Stimulated activated memory B cell treated with anti-CD40 and anti-IgM and Interleukin-4, amounts not matched to agents 10 μg/mL and 1 μg/mL and 100 μg/mL, for 72 hours (primary cell): Measurements from ENCODE around the gene SLC35G1.

Experiments used
- ATAC-seq: fragments of 150-1000 bp; cut with Tn5 transposase; 2 replicates; pipeline ENCODE4 v1.10.0; 2021
- H3K27ac Mint-ChIP-seq: one replicate; pipeline ENCODE4 v1.8.0; 2022; ENCODE audit warnings: mild to moderate bottlenecking, mixed read lengths
- H3K27me3 Mint-ChIP-seq: one replicate; pipeline ENCODE4 v1.8.0; 2022; ENCODE audit warnings: mixed read lengths
- H3K36me3 Mint-ChIP-seq: one replicate; pipeline ENCODE4 v1.8.0; 2022; ENCODE audit warnings: mixed read lengths
- H3K4me1 Mint-ChIP-seq: one replicate; pipeline ENCODE4 v1.8.0; 2022; ENCODE audit warnings: mixed read lengths
- H3K4me3 Mint-ChIP-seq: one replicate; pipeline ENCODE4 v1.8.0; 2022; ENCODE audit warnings: mild to moderate bottlenecking, moderate library complexity, mixed read lengths
- H3K9me3 Mint-ChIP-seq: one replicate; pipeline ENCODE4 v1.8.0; 2022; ENCODE audit warnings: mixed read lengths

SLC35G1 gene, protein sequence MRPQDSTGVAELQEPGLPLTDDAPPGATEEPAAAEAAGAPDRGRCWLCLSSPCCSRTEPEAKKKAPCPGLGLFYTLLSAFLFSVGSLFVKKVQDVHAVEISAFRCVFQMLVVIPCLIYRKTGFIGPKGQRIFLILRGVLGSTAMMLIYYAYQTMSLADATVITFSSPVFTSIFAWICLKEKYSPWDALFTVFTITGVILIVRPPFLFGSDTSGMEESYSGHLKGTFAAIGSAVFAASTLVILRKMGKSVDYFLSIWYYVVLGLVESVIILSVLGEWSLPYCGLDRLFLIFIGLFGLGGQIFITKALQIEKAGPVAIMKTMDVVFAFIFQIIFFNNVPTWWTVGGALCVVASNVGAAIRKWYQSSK

DNA sequence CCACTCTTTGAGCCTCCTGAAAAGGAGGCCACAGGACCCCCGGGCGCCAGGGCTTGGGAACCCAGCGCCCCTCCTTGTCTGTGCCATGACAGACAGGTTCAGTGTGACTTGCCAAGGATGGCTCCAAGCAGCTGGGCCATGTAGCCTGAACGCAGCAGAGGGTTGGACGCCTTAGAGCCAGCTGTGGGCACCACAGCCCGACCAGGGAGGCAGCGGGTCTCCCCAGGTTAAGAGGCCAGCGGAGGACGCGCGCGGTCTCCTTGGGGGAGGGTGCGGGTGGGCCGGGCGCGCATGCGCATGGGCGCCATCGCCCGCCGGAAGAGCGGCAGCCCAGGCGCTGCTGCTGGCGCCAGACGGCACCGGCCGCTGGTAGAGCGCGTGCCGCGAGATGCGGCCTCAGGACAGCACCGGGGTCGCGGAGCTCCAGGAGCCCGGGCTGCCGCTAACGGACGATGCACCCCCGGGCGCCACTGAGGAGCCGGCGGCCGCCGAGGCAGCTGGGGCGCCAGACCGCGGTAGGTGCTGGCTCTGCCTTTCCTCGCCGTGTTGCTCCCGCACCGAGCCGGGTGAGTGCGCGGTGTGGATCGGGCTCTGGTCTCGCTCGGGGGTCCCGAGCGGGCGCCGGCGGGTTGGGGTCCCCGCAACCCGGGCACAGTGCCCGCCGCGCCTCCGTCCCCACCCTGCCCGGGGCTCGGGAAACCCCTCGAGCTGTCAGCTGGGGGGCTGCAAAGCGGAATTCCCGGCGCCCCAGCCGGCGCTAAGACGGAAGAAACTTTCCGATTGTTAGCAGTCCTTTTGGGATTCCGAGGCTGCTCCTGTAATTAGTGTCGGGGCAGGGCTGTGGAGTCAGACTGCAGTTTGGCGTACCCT lies at the start of gene SLC35G1:
TSS of gene SLC35G1 (plus strand) at position 333 of the 870 bp plus-strand sequence. CDS start at position 389, 56 bp downstream.
- no peaks in the 10 kb centered on the region for H3K9me3 Mint-ChIP-seq
- peak within 1 kb of the TSS; percentile 71 for H3K27ac Mint-ChIP-seq
- H3K4me1 Mint-ChIP-seq, result peaks cover 27% of the 10 kb centered on the region
- H3K36me3 Mint-ChIP-seq, result peaks cover 4% of the 10 kb centered on the region
- no peaks in the 10 kb centered on the region for H3K27me3 Mint-ChIP-seq
- ATAC-seq, result peak; percentile 96
- H3K4me3 Mint-ChIP-seq, result peak within 1 kb of the TSS; percentile 78

DNA sequence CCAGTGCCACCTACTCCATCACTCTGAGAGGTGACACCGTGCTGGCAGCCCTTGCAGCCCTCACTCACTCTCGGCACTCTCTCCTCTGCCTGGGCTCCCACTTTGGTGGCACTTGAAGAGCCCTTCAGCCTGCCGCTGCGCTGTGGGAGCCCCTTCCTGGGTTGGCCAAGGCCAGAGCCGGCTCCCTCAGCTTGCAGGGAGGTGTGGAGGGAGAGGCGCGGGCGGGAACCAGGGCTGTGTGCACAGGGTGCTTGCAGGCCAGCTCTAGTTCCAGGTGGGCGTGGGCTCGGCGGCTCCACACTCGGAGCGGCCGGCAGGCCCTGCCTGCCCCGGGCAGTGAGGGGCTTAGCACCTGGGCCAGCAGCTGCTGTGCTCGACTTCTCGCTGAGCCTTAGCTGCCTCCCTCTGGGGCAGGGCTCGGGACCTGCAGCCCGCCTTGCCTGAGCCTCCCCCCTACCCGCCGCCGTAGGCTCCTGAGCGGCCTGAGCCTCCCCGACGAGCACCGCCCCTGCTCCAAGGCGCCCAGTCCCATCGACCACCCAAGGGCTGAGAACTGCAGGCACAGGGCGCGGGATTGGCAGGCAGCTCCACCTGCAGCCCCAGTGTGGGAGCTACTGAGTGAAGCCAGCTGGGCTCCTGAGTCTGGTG lies 48.7 kb upstream of the SLC35G1 start:
- Mint-ChIP-seq H3K27me3 (no peaks in the 10 kb centered on the region), H3K9me3 (peaks cover 2% of the 10 kb centered on the region), H3K4me1 (no peaks in the 10 kb centered on the region), H3K27ac (no peak overlapping the region), H3K36me3 (no peaks in the 10 kb centered on the region), H3K4me3 (no peak overlapping the region)
- no peak for ATAC-seq

DNA sequence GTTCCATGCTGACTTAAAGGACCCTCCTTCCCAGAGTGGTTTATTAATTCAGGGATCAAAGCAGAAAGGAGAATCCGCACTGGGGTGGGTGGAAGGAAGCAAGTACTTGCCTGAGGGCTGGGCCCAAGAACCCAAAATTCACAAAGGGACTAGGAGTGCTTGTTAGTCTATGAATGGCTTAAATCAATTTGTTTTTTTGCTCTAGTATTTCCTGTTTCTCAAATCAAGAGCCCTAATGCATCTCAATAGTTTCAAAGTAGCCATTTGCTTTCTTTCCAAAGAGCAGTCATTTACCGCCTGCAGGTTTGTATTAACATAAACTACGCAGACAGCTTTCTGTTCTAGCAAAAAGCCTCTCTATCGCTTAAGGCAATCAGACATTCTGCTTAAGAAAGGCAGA lies 44.2 kb upstream of the SLC35G1 start:
- Mint-ChIP-seq H3K4me3 (no peak overlapping the region), H3K27me3 (no peaks in the 10 kb centered on the region), H3K36me3 (no peaks in the 10 kb centered on the region), H3K9me3 (peaks cover 2% of the 10 kb centered on the region), H3K4me1 (no peaks in the 10 kb centered on the region), H3K27ac (no peak overlapping the region)
- ATAC-seq, result no peak

DNA sequence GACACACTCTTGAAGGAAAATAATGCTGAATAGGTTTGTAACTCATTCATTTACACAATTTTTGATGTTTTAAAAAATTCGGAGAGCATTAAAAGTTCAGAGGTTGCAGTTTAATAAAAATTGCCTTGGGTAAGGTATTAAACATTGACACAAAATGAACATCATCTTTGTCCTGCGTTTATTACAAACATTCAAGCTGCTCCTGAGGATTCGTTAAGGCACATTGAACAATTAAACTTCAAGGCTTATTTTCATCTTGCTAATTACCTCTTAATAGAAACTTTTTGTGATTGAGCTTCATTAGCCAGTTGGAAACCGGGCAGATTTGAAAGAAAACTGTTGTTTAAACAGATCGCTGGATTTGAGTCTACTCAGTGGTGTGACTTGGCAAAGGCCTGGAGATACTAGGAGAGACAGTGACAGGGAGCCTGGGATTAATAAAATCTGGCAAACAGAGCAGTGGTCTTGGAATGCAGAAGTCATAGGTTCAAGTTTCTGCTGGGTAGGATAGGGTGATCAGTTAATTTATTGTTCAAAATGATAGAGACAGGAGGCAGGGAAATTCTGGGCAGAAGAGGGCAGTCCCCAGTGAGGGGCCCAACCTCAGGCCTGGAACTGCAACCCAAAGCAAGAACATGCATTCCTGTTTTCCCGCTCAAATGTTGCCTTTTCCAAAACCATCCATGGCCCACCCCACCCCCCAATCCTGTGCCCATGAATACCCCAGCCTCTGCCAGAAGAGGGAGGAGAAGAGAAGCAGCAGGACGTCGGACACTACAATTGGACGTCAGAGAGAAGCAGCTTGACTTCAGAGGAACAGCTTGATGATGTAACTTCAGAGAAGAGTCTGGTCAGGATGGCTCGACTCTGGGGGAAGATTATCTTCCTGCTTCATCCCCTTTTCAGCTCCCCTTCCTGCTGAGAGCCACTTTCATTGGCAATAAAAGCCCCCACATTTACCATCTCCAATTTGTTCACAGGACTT lies 43.5 kb upstream of the SLC35G1 start:
- Mint-ChIP-seq H3K36me3 (no peaks in the 10 kb centered on the region), H3K4me3 (no peak overlapping the region), H3K9me3 (peaks cover 2% of the 10 kb centered on the region), H3K27me3 (no peaks in the 10 kb centered on the region), H3K27ac (no peak overlapping the region), H3K4me1 (no peaks in the 10 kb centered on the region)
- no peak for ATAC-seq

DNA sequence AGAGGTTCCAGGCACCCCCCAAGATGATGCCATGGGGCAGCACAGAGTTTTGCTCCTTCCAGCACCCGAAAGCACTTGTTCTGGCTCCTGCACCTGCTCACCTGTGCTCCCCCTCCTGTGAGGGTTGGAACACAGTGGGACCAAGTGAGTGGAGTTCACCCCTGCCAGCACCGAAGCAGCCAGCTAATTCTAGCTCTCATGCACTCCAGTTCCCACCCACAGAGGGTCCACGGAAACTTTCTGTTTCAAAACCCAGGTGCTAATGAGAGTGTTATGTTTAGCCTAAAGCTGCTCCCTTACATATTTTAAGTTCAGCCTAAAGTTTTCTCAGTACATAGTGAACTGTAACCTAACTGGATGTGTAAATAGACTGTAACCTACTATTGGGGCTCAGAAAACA lies 42.6 kb upstream of the SLC35G1 start:
- Mint-ChIP-seq H3K27me3 (no peaks in the 10 kb centered on the region), H3K4me3 (no peak overlapping the region), H3K36me3 (no peaks in the 10 kb centered on the region), H3K9me3 (no peaks in the 10 kb centered on the region), H3K4me1 (no peaks in the 10 kb centered on the region), H3K27ac (no peak overlapping the region)
- no peak for ATAC-seq

DNA sequence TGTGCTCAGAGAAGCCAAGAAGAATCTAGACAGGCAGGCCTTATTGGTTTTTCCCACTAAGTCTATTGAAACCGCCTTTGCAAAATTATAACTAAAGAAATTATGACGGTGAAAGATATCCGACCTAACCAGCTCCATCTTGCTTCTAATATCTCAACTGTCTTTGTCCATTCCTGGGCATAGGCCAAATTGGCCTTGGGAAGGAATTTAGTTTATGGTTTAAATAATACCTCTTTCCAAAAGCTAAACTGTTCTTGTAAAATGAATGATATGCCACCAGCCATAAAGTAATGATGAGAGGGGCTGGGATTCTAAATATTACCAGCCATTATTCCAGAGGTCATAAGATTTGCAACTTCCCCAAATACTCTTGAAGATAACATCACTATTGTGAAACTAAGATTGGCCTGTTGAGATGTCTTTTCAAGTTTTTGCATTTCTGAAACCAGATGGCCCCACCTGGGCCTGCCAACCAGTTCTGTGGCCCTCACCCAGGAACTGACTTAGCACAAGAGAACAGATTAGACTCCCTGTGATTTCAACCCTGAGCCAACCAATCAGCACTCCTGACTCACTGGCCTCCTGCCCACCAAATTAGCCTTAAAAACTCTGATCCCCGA lies 41.2 kb upstream of the SLC35G1 start:
- Mint-ChIP-seq H3K4me1 (no peaks in the 10 kb centered on the region), H3K9me3 (no peaks in the 10 kb centered on the region), H3K27ac (no peak overlapping the region), H3K36me3 (no peaks in the 10 kb centered on the region), H3K4me3 (no peak overlapping the region), H3K27me3 (no peaks in the 10 kb centered on the region)
- ATAC-seq, result no peak

DNA sequence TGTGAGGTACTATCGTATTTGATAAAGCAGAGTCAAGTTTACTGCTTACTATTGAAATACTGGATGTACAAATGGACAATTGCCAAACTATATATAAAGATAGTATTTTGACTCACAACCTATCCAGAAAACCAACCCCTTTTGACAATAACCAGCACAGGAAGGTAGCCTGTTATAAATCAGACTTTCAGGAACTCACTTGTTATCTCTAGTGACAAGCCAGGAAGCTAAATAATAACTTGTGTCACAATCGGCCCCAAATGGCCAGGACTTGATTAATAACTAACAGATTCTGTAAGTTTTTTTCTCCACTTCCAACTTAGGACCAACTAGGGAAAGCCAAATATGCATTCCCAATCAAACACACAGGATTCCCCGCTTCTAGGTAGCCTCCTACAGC lies 38.8 kb upstream of the SLC35G1 start:
- H3K27me3 Mint-ChIP-seq, result no peaks in the 10 kb centered on the region
- no peak overlapping the region for H3K27ac Mint-ChIP-seq
- H3K4me1 Mint-ChIP-seq, result no peaks in the 10 kb centered on the region
- no peak for ATAC-seq
- no peak overlapping the region for H3K4me3 Mint-ChIP-seq
- H3K9me3 Mint-ChIP-seq, result no peaks in the 10 kb centered on the region
- H3K36me3 Mint-ChIP-seq, result no peaks in the 10 kb centered on the region

DNA sequence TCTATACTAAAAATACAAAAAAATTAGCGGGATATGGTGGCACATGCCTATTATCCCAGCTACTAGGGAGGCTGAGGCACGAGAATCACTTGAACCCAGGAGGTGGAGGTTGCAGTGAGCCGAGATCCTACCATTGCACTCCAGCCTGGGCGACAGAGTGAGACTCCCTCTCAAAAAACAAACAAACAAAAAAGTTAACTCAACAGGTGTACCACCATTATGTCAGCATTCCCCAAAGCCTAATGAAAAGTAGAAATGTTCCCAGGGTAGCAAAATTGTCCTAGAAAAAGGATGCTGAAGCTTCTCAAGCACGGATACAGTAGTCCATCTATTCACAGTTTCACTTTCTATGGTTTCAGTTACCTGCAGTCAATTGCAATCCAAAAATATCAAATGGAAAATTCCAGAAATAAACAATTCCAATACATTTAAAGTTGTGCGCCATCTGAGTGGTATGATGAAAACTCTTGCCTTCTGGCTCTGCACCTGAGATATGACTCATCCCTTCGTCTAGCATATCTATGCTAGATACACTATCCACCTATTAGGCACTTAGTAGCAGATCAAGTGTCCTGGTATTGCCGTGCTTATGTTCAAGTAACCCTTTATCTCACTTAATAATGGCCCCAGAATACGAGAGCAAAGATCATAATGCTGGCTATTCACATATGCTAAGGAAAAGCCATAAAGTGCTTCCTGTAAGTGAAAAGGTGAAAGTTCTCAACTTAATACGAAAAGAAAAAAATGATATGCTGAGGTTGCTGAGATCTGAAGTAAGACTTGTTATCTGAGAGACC lies 37.2 kb upstream of the SLC35G1 start:
- Mint-ChIP-seq H3K4me3 (no peak overlapping the region), H3K27ac (no peak overlapping the region), H3K27me3 (no peaks in the 10 kb centered on the region), H3K4me1 (no peaks in the 10 kb centered on the region), H3K36me3 (no peaks in the 10 kb centered on the region), H3K9me3 (no peaks in the 10 kb centered on the region)
- ATAC-seq, result no peak

DNA sequence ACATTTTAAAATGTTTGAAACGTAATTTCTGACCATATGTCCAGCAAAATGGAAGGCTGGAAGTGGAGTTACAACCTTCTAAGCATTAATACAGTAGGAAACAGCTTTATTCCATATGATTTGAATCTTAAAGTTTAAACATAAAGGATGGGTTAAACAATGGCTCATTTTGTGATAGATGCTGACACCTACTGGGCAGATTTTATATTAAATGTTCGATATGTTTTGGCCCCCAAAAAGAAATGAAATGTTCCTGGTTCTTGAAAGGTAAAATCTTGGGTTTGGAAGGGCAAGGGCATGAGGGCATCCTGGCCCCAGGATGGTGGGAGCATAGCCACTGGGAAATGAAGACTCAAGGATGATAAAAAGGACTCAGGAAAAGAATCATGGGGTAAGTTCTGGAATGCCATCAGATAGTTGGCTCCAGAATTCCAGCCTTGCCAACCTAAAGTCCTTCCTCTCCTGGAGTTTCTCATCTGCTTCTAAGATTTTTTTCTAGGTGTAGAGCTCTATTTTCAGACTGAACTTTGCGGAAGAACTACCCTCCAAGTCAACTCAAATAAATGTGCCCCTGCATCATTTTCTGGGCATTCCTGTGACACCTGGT lies 34.6 kb upstream of the SLC35G1 start:
- Mint-ChIP-seq H3K36me3 (no peaks in the 10 kb centered on the region), H3K27me3 (no peaks in the 10 kb centered on the region), H3K4me3 (no peak overlapping the region), H3K9me3 (no peaks in the 10 kb centered on the region), H3K4me1 (no peaks in the 10 kb centered on the region), H3K27ac (no peak overlapping the region)
- no peak for ATAC-seq

DNA sequence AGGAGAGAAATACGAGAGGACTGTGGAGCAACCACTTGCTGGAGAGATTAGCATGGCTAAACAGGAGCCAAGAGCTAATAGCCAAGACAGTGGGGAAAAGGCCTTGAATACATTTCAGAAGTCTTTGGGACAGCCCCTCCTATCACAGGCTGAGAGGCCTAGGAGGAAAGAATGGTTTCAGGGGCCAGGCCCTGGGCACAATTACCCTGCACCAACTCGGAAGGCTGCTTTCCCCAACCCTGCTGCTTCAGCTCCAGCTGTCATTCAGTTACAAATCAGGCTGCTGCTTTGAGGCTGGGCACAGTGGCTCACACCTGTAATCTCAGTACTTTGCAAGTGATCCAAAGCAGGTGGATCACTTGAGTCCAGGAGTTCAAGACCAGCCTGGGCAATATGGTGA lies 32.0 kb upstream of the SLC35G1 start:
- Mint-ChIP-seq H3K4me1 (no peaks in the 10 kb centered on the region), H3K36me3 (no peaks in the 10 kb centered on the region), H3K4me3 (no peak overlapping the region), H3K27ac (no peak overlapping the region), H3K27me3 (peaks cover 5% of the 10 kb centered on the region), H3K9me3 (no peaks in the 10 kb centered on the region)
- no peak for ATAC-seq

DNA sequence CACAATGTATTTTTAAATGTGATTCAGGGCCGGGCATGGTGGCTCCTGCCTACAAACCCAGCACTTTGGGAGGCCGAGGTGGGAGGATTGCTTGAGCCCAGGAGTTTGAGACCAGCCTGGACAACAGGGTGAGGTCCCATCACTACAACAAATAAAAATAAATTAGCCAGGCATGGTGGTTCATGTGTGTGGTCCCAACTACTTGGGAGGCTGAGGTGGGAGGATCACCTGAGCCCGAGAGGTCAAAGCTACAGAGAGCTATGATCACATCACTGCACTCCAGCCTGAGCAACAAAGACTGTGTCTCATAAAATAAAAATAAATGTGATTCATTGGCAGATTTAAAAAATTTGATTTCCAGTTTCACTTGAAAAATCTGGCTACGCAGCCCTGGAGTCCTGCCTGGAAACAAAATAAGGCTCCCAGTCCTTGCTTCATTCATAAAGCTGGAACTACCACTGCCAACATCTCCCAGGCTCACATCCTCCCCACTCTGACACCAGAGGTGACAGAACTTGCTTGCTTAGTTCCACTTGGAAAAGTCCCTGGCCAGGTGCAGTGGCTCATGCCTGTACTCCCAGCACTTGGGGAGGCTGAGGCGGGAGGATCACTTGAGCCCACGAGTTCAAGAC lies 27.9 kb upstream of the SLC35G1 start:
- no peak overlapping the region for H3K27ac Mint-ChIP-seq
- H3K9me3 Mint-ChIP-seq, result no peaks in the 10 kb centered on the region
- no peaks in the 10 kb centered on the region for H3K4me1 Mint-ChIP-seq
- no peak for ATAC-seq
- H3K36me3 Mint-ChIP-seq, result no peaks in the 10 kb centered on the region
- H3K4me3 Mint-ChIP-seq, result no peak overlapping the region
- H3K27me3 Mint-ChIP-seq, result peaks cover 25% of the 10 kb centered on the region

DNA sequence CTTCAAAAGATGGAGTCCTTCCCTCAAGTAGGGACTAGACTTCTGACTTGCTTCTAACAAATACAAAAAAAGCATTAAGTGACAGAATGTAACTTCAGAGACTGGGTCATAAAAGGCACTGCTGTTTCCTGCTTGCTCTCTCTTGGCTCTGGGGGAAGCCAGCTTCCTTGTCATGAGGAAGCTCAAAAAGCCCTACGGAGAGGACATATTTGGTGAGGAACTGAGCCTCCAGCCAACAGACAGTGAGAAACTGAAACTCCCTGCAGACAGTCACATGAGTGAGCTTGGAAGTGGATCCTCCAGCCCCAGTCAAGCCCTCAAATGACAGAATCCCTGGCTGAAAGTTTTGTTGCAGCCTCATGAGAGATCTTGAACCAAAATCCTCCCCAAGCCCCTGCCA lies 26.3 kb upstream of the SLC35G1 start:
- Mint-ChIP-seq H3K4me1 (no peaks in the 10 kb centered on the region), H3K4me3 (no peak overlapping the region), H3K27ac (no peak overlapping the region), H3K36me3 (no peaks in the 10 kb centered on the region), H3K27me3 (peaks cover 36% of the 10 kb centered on the region), H3K9me3 (no peaks in the 10 kb centered on the region)
- ATAC-seq, result no peak

DNA sequence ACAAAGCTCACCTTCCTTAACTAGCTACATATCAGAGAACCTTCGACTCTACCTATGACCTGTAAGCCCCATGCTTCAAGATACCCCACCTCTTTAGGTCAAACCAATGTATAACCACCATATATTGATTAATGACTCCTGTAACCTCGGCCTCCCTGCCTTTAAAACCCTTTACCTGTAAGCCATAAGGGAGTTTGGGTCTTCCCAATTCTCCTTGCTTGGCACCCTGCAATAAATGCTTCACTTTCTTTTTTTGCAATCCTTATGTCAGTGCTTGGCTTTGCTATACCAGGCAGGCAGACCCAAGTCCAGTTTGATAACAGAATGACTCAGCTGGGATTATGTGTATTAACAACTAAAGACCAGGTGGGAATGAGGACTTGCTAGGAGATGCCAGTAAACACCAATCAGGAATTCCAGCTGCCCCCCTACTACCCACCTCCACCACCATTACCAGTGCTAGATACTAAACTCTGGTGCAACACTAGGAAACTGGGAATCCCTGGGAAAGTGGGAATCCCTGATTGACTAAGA lies 22.0 kb upstream of the SLC35G1 start:
- H3K9me3 Mint-ChIP-seq, result no peaks in the 10 kb centered on the region
- H3K27ac Mint-ChIP-seq, result no peak overlapping the region
- no peaks in the 10 kb centered on the region for H3K36me3 Mint-ChIP-seq
- no peak overlapping the region for H3K4me3 Mint-ChIP-seq
- no peaks in the 10 kb centered on the region for H3K4me1 Mint-ChIP-seq
- ATAC-seq, result no peak
- peaks cover 59% of the 10 kb centered on the region for H3K27me3 Mint-ChIP-seq
